SK-N-SH (cell line): ENCODE measurements around the gene MGAT5B.

Source experiments
- CTCF ChIP-seq: fragments of 200-600 bp; sonication (generic); IDR thresholded peaks from 2 replicates; pipeline ENCODE4 v1.6.1; 2017; ENCODE audit warnings: antibody characterized with exemption, mild to moderate bottlenecking, moderate library complexity
- POLR2AphosphoS5 ChIP-seq: IDR thresholded peaks from 2 replicates; pipeline ENCODE4 v1.6.1; 2012; ENCODE audit warnings: low read depth, low read length

GRCh38 chr17:76955191-76955590, 87.0 kb downstream of the MGAT5B start:
- no peak for TF ChIP-seq POLR2AphosphoS5
- TF ChIP-seq CTCF: no peak
